Hepatocyte (in vitro differentiated cells): ENCODE measurements around the gene CFAP73.

Experiments used
- EZH2 ChIP-seq: fragments of 200-600 bp; sonication (generic); IDR thresholded peaks from 2 replicates; pipeline ENCODE4 v1.6.1; 2016; ENCODE audit warnings: antibody characterized with exemption, mild to moderate bottlenecking, borderline replicate concordance
- EZH2phosphoT487 ChIP-seq: fragments of 200-600 bp; sonication (generic); IDR thresholded peaks from one replicate; pipeline ENCODE4 v1.6.1; 2018; ENCODE audit warnings: antibody characterized with exemption, mild to moderate bottlenecking, low read depth, moderate library complexity; ENCODE audit not compliant: unreplicated experiment, severe bottlenecking
- TF ChIP-seq, protein P1 (sequence below): fragments of 200-600 bp; sonication (generic); IDR thresholded peaks from 2 replicates; pipeline ENCODE4 v1.5.1; 2016; ENCODE audit warnings: antibody characterized with exemption, mild to moderate bottlenecking; ENCODE audit not compliant: poor library complexity

DNA sequence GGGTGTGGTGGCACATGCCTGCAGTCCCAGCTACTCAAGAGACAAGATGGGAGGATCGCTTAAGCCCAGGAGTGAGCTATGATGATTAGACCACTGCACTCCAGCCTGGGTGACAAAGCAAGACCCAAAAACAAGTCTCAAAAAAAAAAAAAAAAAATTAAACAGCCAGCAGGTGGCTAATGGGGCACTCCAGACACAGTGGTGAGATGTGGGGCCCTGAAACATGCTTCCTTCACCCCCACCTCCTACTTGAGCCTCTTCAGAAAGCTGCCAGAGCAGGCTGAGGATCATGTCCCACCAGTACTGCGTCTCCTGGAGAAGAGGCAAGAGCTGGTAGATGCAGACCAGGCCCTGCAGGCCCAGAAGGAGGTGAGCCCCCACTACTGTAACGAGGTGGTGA, 2.1 kb downstream of the CFAP73 start:
- TF ChIP-seq, protein P1, sequence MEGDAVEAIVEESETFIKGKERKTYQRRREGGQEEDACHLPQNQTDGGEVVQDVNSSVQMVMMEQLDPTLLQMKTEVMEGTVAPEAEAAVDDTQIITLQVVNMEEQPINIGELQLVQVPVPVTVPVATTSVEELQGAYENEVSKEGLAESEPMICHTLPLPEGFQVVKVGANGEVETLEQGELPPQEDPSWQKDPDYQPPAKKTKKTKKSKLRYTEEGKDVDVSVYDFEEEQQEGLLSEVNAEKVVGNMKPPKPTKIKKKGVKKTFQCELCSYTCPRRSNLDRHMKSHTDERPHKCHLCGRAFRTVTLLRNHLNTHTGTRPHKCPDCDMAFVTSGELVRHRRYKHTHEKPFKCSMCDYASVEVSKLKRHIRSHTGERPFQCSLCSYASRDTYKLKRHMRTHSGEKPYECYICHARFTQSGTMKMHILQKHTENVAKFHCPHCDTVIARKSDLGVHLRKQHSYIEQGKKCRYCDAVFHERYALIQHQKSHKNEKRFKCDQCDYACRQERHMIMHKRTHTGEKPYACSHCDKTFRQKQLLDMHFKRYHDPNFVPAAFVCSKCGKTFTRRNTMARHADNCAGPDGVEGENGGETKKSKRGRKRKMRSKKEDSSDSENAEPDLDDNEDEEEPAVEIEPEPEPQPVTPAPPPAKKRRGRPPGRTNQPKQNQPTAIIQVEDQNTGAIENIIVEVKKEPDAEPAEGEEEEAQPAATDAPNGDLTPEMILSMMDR = no peak
- TF ChIP-seq EZH2 (no peak), EZH2phosphoT487 (no peak)
